ENCODE measurements around the gene SLFN14.

SLFN14 gene

GRCh38 chr17:35545150-35545549 is 15.5 kb downstream of the SLFN14 start:
- no peak overlapping the region for H3K27ac ChIP-seq
- no peaks in the 10 kb centered on the region for H3K4me1 ChIP-seq
- H3K9ac ChIP-seq: no peak overlapping the region
- no peak for TF ChIP-seq CTCF (IDR thresholded peaks at IDR 0.05)
- no peaks in the 10 kb centered on the region for H3K9me3 ChIP-seq (ENCODE audit: control insufficient read depth, low read length)
- no peak overlapping the region for H3K4me3 ChIP-seq (ENCODE audit: low read depth, low read length)
- no peaks in the 10 kb centered on the region for H3K36me3 ChIP-seq (ENCODE audit: control insufficient read depth, insufficient read depth, low read length)
- H3K4me2 ChIP-seq (ENCODE audit: low read length): no peak overlapping the region
- no peaks in the 10 kb centered on the region for H3K79me2 ChIP-seq
- H2AFZ ChIP-seq: no peak overlapping the region
- H3K27me3 ChIP-seq (ENCODE audit: control insufficient read depth, insufficient read depth, low read length): no peaks in the 10 kb centered on the region

- no peaks in the 10 kb centered on the region for H3K36me3 ChIP-seq (ENCODE audit: control insufficient read depth, insufficient read depth, low read length)
- H3K27ac ChIP-seq: no peak overlapping the region
- H3K4me3 ChIP-seq (ENCODE audit: low read depth, low read length): no peak overlapping the region
- no peak overlapping the region for H3K9ac ChIP-seq
- H2AFZ ChIP-seq: no peak overlapping the region
- no peaks in the 10 kb centered on the region for H3K9me3 ChIP-seq (ENCODE audit: control insufficient read depth, low read length)
- no peaks in the 10 kb centered on the region for H3K79me2 ChIP-seq
- no peak overlapping the region for H3K4me2 ChIP-seq (ENCODE audit: low read length)
- no peaks in the 10 kb centered on the region for H3K27me3 ChIP-seq (ENCODE audit: control insufficient read depth, insufficient read depth, low read length)
- H3K4me1 ChIP-seq: no peaks in the 10 kb centered on the region
- TF ChIP-seq CTCF (IDR thresholded peaks at IDR 0.05): no peak
Measured at GRCh38 chr17:35543856-35544255, 16.8 kb downstream of the SLFN14 start.

GRCh38 chr17:35542990-35543389 is 17.6 kb downstream of the SLFN14 start:
- no peak overlapping the region for H3K27ac ChIP-seq
- H3K4me1 ChIP-seq: no peaks in the 10 kb centered on the region
- no peak for TF ChIP-seq CTCF (IDR thresholded peaks at IDR 0.05)
- H3K27me3 ChIP-seq (ENCODE audit: control insufficient read depth, insufficient read depth, low read length): no peaks in the 10 kb centered on the region
- no peak overlapping the region for H3K9ac ChIP-seq
- no peak overlapping the region for H3K4me2 ChIP-seq (ENCODE audit: low read length)
- no peak overlapping the region for H2AFZ ChIP-seq
- H3K36me3 ChIP-seq (ENCODE audit: control insufficient read depth, insufficient read depth, low read length): no peaks in the 10 kb centered on the region
- no peaks in the 10 kb centered on the region for H3K9me3 ChIP-seq (ENCODE audit: control insufficient read depth, low read length)
- H3K79me2 ChIP-seq: no peaks in the 10 kb centered on the region
- no peak overlapping the region for H3K4me3 ChIP-seq (ENCODE audit: low read depth, low read length)

GRCh38 chr17:35541434-35541833 is 19.2 kb downstream of the SLFN14 start:
- Histone ChIP-seq H3K9me3 (ENCODE audit: control insufficient read depth, low read length) (no peaks in the 10 kb centered on the region), H3K4me3 (ENCODE audit: low read depth, low read length) (no peak overlapping the region), H3K4me2 (ENCODE audit: low read length) (no peak overlapping the region), H2AFZ (no peak overlapping the region), H3K27me3 (ENCODE audit: control insufficient read depth, insufficient read depth, low read length) (no peaks in the 10 kb centered on the region), H3K36me3 (ENCODE audit: control insufficient read depth, insufficient read depth, low read length) (no peaks in the 10 kb centered on the region), H3K9ac (no peak overlapping the region), H3K4me1 (no peaks in the 10 kb centered on the region), H3K27ac (no peak overlapping the region), H3K79me2 (no peaks in the 10 kb centered on the region)
- no peak for TF ChIP-seq CTCF (IDR thresholded peaks at IDR 0.05)

- H3K4me3 ChIP-seq (ENCODE audit: low read depth, low read length): no peak overlapping the region
- no peaks in the 10 kb centered on the region for H3K4me1 ChIP-seq
- H3K79me2 ChIP-seq: no peaks in the 10 kb centered on the region
- H3K27me3 ChIP-seq (ENCODE audit: control insufficient read depth, insufficient read depth, low read length): no peaks in the 10 kb centered on the region
- H3K9ac ChIP-seq: no peak overlapping the region
- no peak overlapping the region for H3K4me2 ChIP-seq (ENCODE audit: low read length)
- H3K27ac ChIP-seq: no peak overlapping the region
- no peaks in the 10 kb centered on the region for H3K36me3 ChIP-seq (ENCODE audit: control insufficient read depth, insufficient read depth, low read length)
- no peaks in the 10 kb centered on the region for H3K9me3 ChIP-seq (ENCODE audit: control insufficient read depth, low read length)
- TF ChIP-seq CTCF (IDR thresholded peaks at IDR 0.05): no peak
- no peak overlapping the region for H2AFZ ChIP-seq
Measured at GRCh38 chr17:35540589-35541404, 19.8 kb downstream of the SLFN14 start.
